Measurements from ENCODE around the gene AMT. TPM values are rescaled to one million over a fixed set of nuclear protein-coding genes. Genes with fewer than 3 reads are reported as not detected.
A peak's percentile ranks its signal among the peaks of the same experiment; 100 is the strongest.

The AMT gene, protein sequence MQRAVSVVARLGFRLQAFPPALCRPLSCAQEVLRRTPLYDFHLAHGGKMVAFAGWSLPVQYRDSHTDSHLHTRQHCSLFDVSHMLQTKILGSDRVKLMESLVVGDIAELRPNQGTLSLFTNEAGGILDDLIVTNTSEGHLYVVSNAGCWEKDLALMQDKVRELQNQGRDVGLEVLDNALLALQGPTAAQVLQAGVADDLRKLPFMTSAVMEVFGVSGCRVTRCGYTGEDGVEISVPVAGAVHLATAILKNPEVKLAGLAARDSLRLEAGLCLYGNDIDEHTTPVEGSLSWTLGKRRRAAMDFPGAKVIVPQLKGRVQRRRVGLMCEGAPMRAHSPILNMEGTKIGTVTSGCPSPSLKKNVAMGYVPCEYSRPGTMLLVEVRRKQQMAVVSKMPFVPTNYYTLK
- total RNA-seq (2014; rRNA removed; shearing (Covaris generic)) (32.8 and 39.9 TPM in 2 replicates), polyA plus RNA-seq (2016; fragmentation: Nextera tagmentation; extraction: Ambion mirVana) (34.1 and 35.6 TPM in 2 replicates)
- long read RNA-seq, transcript AMT-201 (9 exons, 2,280 nt), result major isoform, 38 of 82 reads
- long read RNA-seq, partial matches to known transcripts, result 3 of 82 reads
- long read RNA-seq, other reads (novel, unspliced or antisense), result 16 of 82 reads

DNA sequence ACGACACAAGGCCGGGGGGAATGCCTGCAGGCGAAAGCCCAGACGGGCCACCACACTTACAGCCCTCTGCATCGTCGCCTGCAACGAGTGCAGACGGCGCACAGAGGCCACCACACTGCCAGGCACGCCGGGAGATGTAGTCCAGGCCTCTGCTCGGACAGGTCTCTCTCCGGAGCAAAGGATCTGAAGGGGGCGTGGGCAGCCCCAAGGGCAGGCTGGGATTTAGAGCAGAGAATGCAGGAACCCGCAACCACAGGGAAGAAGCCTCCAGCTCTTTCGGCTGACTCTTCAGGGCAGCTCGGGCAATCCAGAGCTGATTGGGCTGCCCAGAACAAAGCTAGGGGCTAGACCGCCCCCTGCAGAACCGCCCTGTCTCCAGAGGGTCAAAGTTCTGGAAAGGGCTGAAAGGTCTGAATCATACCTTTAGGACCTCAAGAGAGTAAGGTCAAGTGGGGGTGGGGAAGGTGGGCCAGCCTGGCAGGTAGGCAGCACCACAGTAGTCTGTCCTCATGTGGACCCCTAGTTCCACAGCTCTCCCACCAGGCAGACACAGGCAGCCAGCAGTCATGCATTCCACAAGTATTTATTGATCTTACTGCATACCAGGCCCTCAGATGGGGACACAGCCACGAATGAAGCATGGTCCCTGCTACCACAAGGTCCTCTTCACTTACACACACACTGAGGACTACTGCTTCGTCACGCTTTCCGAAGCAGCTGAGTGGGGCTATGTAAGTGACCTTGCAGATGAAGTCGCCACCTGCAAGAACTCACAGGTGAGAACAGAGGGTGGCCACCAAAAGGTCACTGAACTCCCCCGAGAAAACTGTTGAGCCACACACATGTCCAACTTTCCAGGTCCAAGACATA lies at the start of gene AMT:
Gene AMT, minus strand, starts transcription at position 95 of the 870 bp plus-strand sequence. Its CDS starts 23 bp downstream, at position 72.
- Histone ChIP-seq H4K20me1 (replicated peaks; ENCODE audit: insufficient read depth) (no peaks in the 10 kb centered on the region), H3K4me2 (peak within 1 kb of the TSS; percentile 87), H3F3A (replicated peaks; ENCODE audit: low read depth) (peaks cover 4% of the 10 kb centered on the region), H3K27me3 (ENCODE audit: insufficient read depth) (no peaks in the 10 kb centered on the region), H3K79me2 (replicated peaks; ENCODE audit: insufficient read depth) (peaks cover 6% of the 10 kb centered on the region; the same call in 1 of the 2 replicates), H3K36me3 (ENCODE audit: insufficient read depth) (no peaks in the 10 kb centered on the region), H3K9me2 (ENCODE audit: insufficient read depth) (no peaks in the 10 kb centered on the region), H3K27ac (ENCODE audit: low read depth) (peak within 1 kb of the TSS; percentile 89), H3K4me1 (ENCODE audit: insufficient read depth) (peaks cover 5% of the 10 kb centered on the region; the same call in 1 of the 2 replicates), H2AFZ (peak within 1 kb of the TSS; percentile 74), H3K4me3 (peak within 1 kb of the TSS; percentile 69)
- peak; percentile 98 for ATAC-seq
- Mint-ChIP-seq H3K4me3 (peak within 1 kb of the TSS; percentile 97), H3K27ac (peak within 1 kb of the TSS; percentile 97), H3K4me1 (peaks cover 12% of the 10 kb centered on the region), H3K9me3 (no peaks in the 10 kb centered on the region), H3K27me3 (ENCODE audit: insufficient read depth, low read depth, poor library complexity) (peaks cover 15% of the 10 kb centered on the region), H3K36me3 (ENCODE audit: low read depth) (peaks cover 8% of the 10 kb centered on the region)
- DNase-seq (ENCODE audit: low spot score), result peak; percentile 96
- no peak for TF ChIP-seq ZNF114 (CRISPR knock-in tag; IDR thresholded peaks at IDR 0.05)
- no peak for TF ChIP-seq NANOG (IDR thresholded peaks at IDR 0.05; ENCODE audit: borderline replicate concordance)
- peak; percentile 94 for TF ChIP-seq CREB1 (CRISPR knock-in tag; IDR thresholded peaks at IDR 0.05; ENCODE audit: low read depth)
- TF ChIP-seq JUNB (IDR thresholded peaks at IDR 0.05; ENCODE audit: unreplicated experiment), result no peak
- TF ChIP-seq EZH2 (IDR thresholded peaks at IDR 0.05; ENCODE audit: low read depth, unreplicated experiment), result no peak
- TF ChIP-seq, protein P1, sequence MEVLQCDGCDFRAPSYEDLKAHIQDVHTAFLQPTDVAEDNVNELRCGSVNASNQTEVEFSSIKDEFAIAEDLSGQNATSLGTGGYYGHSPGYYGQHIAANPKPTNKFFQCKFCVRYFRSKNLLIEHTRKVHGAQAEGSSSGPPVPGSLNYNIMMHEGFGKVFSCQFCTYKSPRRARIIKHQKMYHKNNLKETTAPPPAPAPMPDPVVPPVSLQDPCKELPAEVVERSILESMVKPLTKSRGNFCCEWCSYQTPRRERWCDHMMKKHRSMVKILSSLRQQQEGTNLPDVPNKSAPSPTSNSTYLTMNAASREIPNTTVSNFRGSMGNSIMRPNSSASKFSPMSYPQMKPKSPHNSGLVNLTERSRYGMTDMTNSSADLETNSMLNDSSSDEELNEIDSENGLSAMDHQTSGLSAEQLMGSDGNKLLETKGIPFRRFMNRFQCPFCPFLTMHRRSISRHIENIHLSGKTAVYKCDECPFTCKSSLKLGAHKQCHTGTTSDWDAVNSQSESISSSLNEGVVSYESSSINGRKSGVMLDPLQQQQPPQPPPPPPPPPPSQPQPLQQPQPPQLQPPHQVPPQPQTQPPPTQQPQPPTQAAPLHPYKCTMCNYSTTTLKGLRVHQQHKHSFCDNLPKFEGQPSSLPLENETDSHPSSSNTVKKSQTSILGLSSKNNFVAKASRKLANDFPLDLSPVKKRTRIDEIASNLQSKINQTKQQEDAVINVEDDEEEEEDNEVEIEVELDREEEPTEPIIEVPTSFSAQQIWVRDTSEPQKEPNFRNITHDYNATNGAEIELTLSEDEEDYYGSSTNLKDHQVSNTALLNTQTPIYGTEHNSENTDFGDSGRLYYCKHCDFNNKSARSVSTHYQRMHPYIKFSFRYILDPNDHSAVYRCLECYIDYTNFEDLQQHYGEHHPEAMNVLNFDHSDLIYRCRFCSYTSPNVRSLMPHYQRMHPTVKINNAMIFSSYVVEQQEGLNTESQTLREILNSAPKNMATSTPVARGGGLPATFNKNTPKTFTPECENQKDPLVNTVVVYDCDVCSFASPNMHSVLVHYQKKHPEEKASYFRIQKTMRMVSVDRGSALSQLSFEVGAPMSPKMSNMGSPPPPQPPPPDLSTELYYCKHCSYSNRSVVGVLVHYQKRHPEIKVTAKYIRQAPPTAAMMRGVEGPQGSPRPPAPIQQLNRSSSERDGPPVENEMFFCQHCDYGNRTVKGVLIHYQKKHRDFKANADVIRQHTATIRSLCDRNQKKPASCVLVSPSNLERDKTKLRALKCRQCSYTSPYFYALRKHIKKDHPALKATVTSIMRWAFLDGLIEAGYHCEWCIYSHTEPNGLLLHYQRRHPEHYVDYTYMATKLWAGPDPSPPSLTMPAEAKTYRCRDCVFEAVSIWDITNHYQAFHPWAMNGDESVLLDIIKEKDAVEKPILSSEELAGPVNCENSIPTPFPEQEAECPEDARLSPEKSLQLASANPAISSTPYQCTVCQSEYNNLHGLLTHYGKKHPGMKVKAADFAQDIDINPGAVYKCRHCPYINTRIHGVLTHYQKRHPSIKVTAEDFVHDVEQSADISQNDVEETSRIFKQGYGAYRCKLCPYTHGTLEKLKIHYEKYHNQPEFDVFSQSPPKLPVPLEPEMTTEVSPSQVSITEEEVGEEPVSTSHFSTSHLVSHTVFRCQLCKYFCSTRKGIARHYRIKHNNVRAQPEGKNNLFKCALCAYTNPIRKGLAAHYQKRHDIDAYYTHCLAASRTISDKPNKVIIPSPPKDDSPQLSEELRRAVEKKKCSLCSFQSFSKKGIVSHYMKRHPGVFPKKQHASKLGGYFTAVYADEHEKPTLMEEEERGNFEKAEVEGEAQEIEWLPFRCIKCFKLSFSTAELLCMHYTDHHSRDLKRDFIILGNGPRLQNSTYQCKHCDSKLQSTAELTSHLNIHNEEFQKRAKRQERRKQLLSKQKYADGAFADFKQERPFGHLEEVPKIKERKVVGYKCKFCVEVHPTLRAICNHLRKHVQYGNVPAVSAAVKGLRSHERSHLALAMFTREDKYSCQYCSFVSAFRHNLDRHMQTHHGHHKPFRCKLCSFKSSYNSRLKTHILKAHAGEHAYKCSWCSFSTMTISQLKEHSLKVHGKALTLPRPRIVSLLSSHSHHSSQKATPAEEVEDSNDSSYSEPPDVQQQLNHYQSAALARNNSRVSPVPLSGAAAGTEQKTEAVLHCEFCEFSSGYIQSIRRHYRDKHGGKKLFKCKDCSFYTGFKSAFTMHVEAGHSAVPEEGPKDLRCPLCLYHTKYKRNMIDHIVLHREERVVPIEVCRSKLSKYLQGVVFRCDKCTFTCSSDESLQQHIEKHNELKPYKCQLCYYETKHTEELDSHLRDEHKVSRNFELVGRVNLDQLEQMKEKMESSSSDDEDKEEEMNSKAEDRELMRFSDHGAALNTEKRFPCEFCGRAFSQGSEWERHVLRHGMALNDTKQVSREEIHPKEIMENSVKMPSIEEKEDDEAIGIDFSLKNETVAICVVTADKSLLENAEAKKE (CRISPR knock-in tag; IDR thresholded peaks at IDR 0.05), result no peak
- no peak for TF ChIP-seq EZH2phosphoT487 (IDR thresholded peaks at IDR 0.05; ENCODE audit: unreplicated experiment)
- TF ChIP-seq, protein P2, sequence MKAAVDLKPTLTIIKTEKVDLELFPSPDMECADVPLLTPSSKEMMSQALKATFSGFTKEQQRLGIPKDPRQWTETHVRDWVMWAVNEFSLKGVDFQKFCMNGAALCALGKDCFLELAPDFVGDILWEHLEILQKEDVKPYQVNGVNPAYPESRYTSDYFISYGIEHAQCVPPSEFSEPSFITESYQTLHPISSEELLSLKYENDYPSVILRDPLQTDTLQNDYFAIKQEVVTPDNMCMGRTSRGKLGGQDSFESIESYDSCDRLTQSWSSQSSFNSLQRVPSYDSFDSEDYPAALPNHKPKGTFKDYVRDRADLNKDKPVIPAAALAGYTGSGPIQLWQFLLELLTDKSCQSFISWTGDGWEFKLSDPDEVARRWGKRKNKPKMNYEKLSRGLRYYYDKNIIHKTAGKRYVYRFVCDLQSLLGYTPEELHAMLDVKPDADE (IDR thresholded peaks at IDR 0.05), result peak; percentile 94
- TF ChIP-seq STAT1 (IDR thresholded peaks at IDR 0.05; ENCODE audit: unreplicated experiment), result no peak
- peak; percentile 71; the same call in 1 of the 2 replicates for TF ChIP-seq POLR2AphosphoS5 (IDR thresholded peaks at IDR 0.05; ENCODE audit: low read depth)
- TF ChIP-seq ZNF331 (CRISPR knock-in tag; IDR thresholded peaks at IDR 0.05; ENCODE audit: low read depth), result no peak
- TF ChIP-seq, protein P3, sequence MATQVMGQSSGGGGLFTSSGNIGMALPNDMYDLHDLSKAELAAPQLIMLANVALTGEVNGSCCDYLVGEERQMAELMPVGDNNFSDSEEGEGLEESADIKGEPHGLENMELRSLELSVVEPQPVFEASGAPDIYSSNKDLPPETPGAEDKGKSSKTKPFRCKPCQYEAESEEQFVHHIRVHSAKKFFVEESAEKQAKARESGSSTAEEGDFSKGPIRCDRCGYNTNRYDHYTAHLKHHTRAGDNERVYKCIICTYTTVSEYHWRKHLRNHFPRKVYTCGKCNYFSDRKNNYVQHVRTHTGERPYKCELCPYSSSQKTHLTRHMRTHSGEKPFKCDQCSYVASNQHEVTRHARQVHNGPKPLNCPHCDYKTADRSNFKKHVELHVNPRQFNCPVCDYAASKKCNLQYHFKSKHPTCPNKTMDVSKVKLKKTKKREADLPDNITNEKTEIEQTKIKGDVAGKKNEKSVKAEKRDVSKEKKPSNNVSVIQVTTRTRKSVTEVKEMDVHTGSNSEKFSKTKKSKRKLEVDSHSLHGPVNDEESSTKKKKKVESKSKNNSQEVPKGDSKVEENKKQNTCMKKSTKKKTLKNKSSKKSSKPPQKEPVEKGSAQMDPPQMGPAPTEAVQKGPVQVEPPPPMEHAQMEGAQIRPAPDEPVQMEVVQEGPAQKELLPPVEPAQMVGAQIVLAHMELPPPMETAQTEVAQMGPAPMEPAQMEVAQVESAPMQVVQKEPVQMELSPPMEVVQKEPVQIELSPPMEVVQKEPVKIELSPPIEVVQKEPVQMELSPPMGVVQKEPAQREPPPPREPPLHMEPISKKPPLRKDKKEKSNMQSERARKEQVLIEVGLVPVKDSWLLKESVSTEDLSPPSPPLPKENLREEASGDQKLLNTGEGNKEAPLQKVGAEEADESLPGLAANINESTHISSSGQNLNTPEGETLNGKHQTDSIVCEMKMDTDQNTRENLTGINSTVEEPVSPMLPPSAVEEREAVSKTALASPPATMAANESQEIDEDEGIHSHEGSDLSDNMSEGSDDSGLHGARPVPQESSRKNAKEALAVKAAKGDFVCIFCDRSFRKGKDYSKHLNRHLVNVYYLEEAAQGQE (IDR thresholded peaks at IDR 0.05; ENCODE audit: unreplicated experiment), result no peak

Data from GM23338 (cell line).